ENCODE measurements around the gene SMCP. TPM values are rescaled to one million over a fixed set of nuclear protein-coding genes. Genes with fewer than 3 reads are reported as not detected.

Gene SMCP
- total and polyA plus RNA-seq, 2 donors from 2014 or later: not detected

DNA sequence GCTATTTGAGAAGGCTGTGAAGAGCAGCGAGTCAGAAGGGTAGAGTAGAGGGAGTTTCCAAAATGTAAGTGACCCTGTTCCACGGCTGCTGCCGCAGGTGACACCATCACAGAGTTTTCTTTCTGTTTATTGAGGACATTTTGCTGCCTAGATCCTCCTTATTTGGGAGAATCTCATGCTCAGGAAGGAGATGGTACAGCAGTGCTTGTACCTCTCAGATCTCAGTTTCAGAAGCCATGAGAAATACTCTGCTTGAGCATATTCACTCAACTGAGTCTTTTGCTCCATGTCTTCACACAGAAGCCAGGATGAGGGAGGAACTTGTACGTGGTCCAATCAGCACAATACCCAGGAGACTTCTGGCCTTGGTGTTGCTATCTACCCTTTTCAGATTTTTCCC is 16.7 kb upstream of the SMCP start:
- Histone ChIP-seq H3K27ac (ENCODE audit: low read depth in 2 of 2, low read length in 2 of 2) (no peak overlapping the region), H3K9ac (ENCODE audit: low read length in 3 of 3) (no peak overlapping the region), H3K27me3 (ENCODE audit: control insufficient read depth, insufficient read depth, low read length) (no peaks in the 10 kb centered on the region), H3K36me3 (ENCODE audit: control insufficient read depth in 2 of 3, insufficient read depth in 3 of 3, low read length in 3 of 3) (no peaks in the 10 kb centered on the region), H3K4me1 (ENCODE audit: control insufficient read depth in 2 of 3, insufficient read depth in 2 of 3, low read depth in 1 of 3, low read length in 3 of 3) (no peaks in the 10 kb centered on the region), H3K9me3 (ENCODE audit: control insufficient read depth in 2 of 3, insufficient read depth in 1 of 3, low read length in 3 of 3) (no peaks in the 10 kb centered on the region), H3K4me3 (ENCODE audit: low read length in 3 of 3) (no peak overlapping the region)
- no peak for DNase-seq
- no peak for TF ChIP-seq CTCF (IDR thresholded peaks at IDR 0.05; ENCODE audit: borderline replicate concordance, extremely low read depth, insufficient read depth)
- intact Hi-C loops (cut with DNase I): no loop called here
- no peak for FAIRE-seq

GRCh38 chr1:152864443-152864842 is 13.7 kb upstream of the SMCP start:
- intact Hi-C loops (cut with DNase I): no loop called here
- Histone ChIP-seq H3K36me3 (ENCODE audit: control insufficient read depth in 2 of 3, insufficient read depth in 3 of 3, low read length in 3 of 3) (no peaks in the 10 kb centered on the region), H3K27me3 (ENCODE audit: control insufficient read depth, insufficient read depth, low read length) (no peaks in the 10 kb centered on the region), H3K4me3 (ENCODE audit: low read length in 3 of 3) (no peak overlapping the region), H3K9me3 (ENCODE audit: control insufficient read depth in 2 of 3, insufficient read depth in 1 of 3, low read length in 3 of 3) (no peaks in the 10 kb centered on the region), H3K27ac (ENCODE audit: low read depth in 2 of 2, low read length in 2 of 2) (no peak overlapping the region), H3K9ac (ENCODE audit: low read length in 3 of 3) (no peak overlapping the region), H3K4me1 (ENCODE audit: control insufficient read depth in 2 of 3, insufficient read depth in 2 of 3, low read depth in 1 of 3, low read length in 3 of 3) (no peaks in the 10 kb centered on the region)
- no peak for TF ChIP-seq CTCF (IDR thresholded peaks at IDR 0.05; ENCODE audit: borderline replicate concordance, extremely low read depth, insufficient read depth)
- FAIRE-seq: no peak
- no peak for DNase-seq

DNA sequence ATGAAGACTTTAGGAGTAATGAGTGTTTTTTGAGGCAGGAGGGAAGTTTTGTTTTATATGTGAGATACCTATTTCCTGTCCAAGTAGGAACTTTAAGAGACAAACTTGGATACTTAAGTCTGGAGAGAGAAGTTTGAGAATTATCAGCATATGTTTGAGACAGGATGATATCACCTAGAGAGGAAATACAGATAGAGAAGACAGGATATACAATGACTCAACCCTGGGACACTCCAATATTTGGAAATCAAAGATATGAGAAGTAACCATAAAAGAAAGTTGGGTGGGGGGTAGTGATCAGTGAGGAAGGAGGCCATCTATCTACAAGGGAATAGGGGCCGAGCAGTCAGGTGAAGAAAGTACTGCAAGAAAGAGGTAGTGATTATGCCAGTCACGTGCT is 11.8 kb upstream of the SMCP start:
- intact Hi-C loops (cut with DNase I): no loop called here
- H3K4me3 ChIP-seq (ENCODE audit: low read length in 3 of 3): no peak overlapping the region
- no peaks in the 10 kb centered on the region for H3K4me1 ChIP-seq (ENCODE audit: control insufficient read depth in 2 of 3, insufficient read depth in 2 of 3, low read depth in 1 of 3, low read length in 3 of 3)
- FAIRE-seq (no peak), DNase-seq (no peak)
- no peak overlapping the region for H3K27ac ChIP-seq (ENCODE audit: low read depth in 2 of 2, low read length in 2 of 2)
- no peaks in the 10 kb centered on the region for H3K27me3 ChIP-seq (ENCODE audit: control insufficient read depth, insufficient read depth, low read length)
- H3K36me3 ChIP-seq (ENCODE audit: control insufficient read depth in 2 of 3, insufficient read depth in 3 of 3, low read length in 3 of 3): no peaks in the 10 kb centered on the region
- no peak overlapping the region for H3K9ac ChIP-seq (ENCODE audit: low read length in 3 of 3)
- H3K9me3 ChIP-seq (ENCODE audit: control insufficient read depth in 2 of 3, insufficient read depth in 1 of 3, low read length in 3 of 3): no peaks in the 10 kb centered on the region
- TF ChIP-seq CTCF (IDR thresholded peaks at IDR 0.05; ENCODE audit: borderline replicate concordance, extremely low read depth, insufficient read depth): no peak

- DNase-seq: peak in 4 of 5 donors; percentile 46 to 78 (median 69)
- Histone ChIP-seq H3K27ac (ENCODE audit: low read depth in 2 of 2, low read length in 2 of 2) (no peak overlapping the region), H3K4me1 (ENCODE audit: control insufficient read depth in 2 of 3, insufficient read depth in 2 of 3, low read depth in 1 of 3, low read length in 3 of 3) (no peaks in the 10 kb centered on the region), H3K9ac (ENCODE audit: low read length in 3 of 3) (no peak overlapping the region), H3K9me3 (ENCODE audit: control insufficient read depth in 2 of 3, insufficient read depth in 1 of 3, low read length in 3 of 3) (no peaks in the 10 kb centered on the region), H3K4me3 (ENCODE audit: low read length in 3 of 3) (no peak overlapping the region), H3K27me3 (ENCODE audit: control insufficient read depth, insufficient read depth, low read length) (no peaks in the 10 kb centered on the region), H3K36me3 (ENCODE audit: control insufficient read depth in 2 of 3, insufficient read depth in 3 of 3, low read length in 3 of 3) (no peaks in the 10 kb centered on the region)
- FAIRE-seq: no peak
- TF ChIP-seq CTCF (IDR thresholded peaks at IDR 0.05; ENCODE audit: borderline replicate concordance, extremely low read depth, insufficient read depth): peak; percentile 29
- intact Hi-C loops (cut with DNase I): no loop called here
Observed at GRCh38 chr1:152869808-152870419, 8.2 kb upstream of the SMCP start.
